K562 (cell line): ENCODE measurements around the gene ZDHHC8. TPM values are rescaled to one million over a fixed set of nuclear protein-coding genes. Genes with fewer than 3 reads are reported as not detected.

Experiments
- ADNP ChIP-seq: fragments of 200-800 bp; sonication (Bioruptor generic); IDR thresholded peaks from 2 replicates; pipeline ENCODE4 v1.6.1; 2016; ENCODE audit warnings: missing genetic modification characterization, missing compliant biosample characterization
- FIP1L1 ChIP-seq: fragments of 200-400 bp; formaldehyde crosslinking; IDR thresholded peaks from 2 replicates; pipeline ENCODE4 v1.6.1; 2018; ENCODE audit warnings: mild to moderate bottlenecking, low read depth, low read length; ENCODE audit not compliant: poor library complexity, severe bottlenecking
- MTA3 ChIP-seq: fragments of 450-650 bp; formaldehyde crosslinking; IDR thresholded peaks from 2 replicates; pipeline ENCODE4 v1.6.1; 2017; ENCODE audit warnings: mild to moderate bottlenecking, borderline replicate concordance
- NEUROD1 ChIP-seq: fragments of 150-350 bp; IDR thresholded peaks from 2 replicates; pipeline ENCODE4 v1.6.1; 2014; ENCODE audit warnings: borderline replicate concordance, low read length, low read depth; ENCODE audit not compliant: partially characterized antibody
- PKNOX1 ChIP-seq: fragments of 450-650 bp; IDR thresholded peaks from 2 replicates; pipeline ENCODE4 v1.6.1; 2016
- SMAD1 ChIP-seq: fragments of 150-350 bp; IDR thresholded peaks from 2 replicates; pipeline ENCODE4 v1.6.1; 2014; ENCODE audit warnings: low read length, low read depth; ENCODE audit not compliant: partially characterized antibody
- SMC3 ChIP-seq: conservative IDR thresholded peaks from 2 replicates; pipeline ENCODE4 v1.6.1; 2011; ENCODE audit warnings: low read depth, low read length, improper control_type of control experiment; ENCODE audit not compliant: insufficient read depth
- TFAP4 ChIP-seq: sonication (generic); formaldehyde crosslinking; IDR thresholded peaks from 2 replicates; pipeline ENCODE4 v1.8.0; 2022; ENCODE audit warnings: missing genetic modification reagents, mild to moderate bottlenecking, moderate library complexity, borderline replicate concordance
- THAP12 ChIP-seq: fragments of 250-450 bp; sonication (Bioruptor Pico); IDR thresholded peaks from 2 replicates; pipeline ENCODE4 v1.9.0; 2021; ENCODE audit warnings: mild to moderate bottlenecking, inconsistent platforms
- YY1 ChIP-seq, 3 experiments: IDR thresholded peaks; 2 replicates each; pipeline ENCODE4 v1.6.1; 2011; ENCODE audit warnings: low read length in 2 of 3, mild to moderate bottlenecking in 2 of 3, moderate library complexity in 2 of 3, borderline replicate concordance in 1 of 3, control low read depth in 1 of 3, low read depth in 1 of 3; ENCODE audit not compliant: insufficient read depth in 3 of 3, insufficient replicate concordance in 2 of 3, control insufficient read depth in 1 of 3, insufficient read length in 1 of 3; ENCODE audit errors: extremely low read depth in 1 of 3
- ZC3H4 ChIP-seq: sonication (generic); formaldehyde crosslinking; IDR thresholded peaks from 2 replicates; pipeline ENCODE4 v1.9.0; 2021; ENCODE audit warnings: missing genetic modification reagents, borderline replicate concordance
- ZNF239 ChIP-seq: fragments of 250-450 bp; sonication (Bioruptor Pico); IDR thresholded peaks from 2 replicates; pipeline ENCODE4 v1.4.0; 2020; ENCODE audit warnings: mild to moderate bottlenecking
- ZNF274 ChIP-seq: IDR thresholded peaks from 2 replicates; pipeline ENCODE4 v1.6.1; 2011; ENCODE audit warnings: low read depth, mild to moderate bottlenecking, low read length, moderate library complexity, borderline replicate concordance
- ZNF316 ChIP-seq: fragments of 450-650 bp; IDR thresholded peaks from 2 replicates; pipeline ENCODE4 v1.6.1; 2016
- ZNF507 ChIP-seq: conservative IDR thresholded peaks from 2 replicates; pipeline ENCODE4 v1.6.1; 2017; ENCODE audit warnings: missing genetic modification characterization, missing compliant biosample characterization
- polyA plus RNA-seq, 8 experiments: library from polyadenylated mRNA; depleted of rRNA in 4 of 8; stranded (reverse) in 5 of 8; unstranded in 3 of 8; fragments of >200 nt; fragmentation: Nextera tagmentation in 2 of 8; fragmentation: Illumina TruSeq in 1 of 8; extraction: Ambion mirVana in 2 of 8; extraction: Trizol in 1 of 8; gene quantifications; 2 replicates each; pipeline versions ENCODE4 v1.2.1 to v1.2.3, GENCODE V29; 2011 to 2014; ENCODE audit warnings: inconsistent platforms in 1 of 8, missing spikeins in 1 of 8
- total RNA-seq, 7 experiments: library from RNA; depleted of rRNA in 6 of 7; stranded (reverse); fragments of >200 nt in 6 of 7; fragmentation: Illumina TruSeq in 2 of 7; extraction: Trizol in 2 of 7; gene quantifications; 2 replicates each; pipeline versions ENCODE4 v1.2.1 to v1.2.3, GENCODE V29; 2011 to 2021; ENCODE audit warnings: low replicate concordance in 1 of 7
- TF ChIP-seq, protein P1 (sequence below): sonication (generic); formaldehyde crosslinking; IDR thresholded peaks from 2 replicates; pipeline ENCODE4 v1.8.0; 2022; ENCODE audit warnings: mild to moderate bottlenecking, missing genetic modification reagents

ZDHHC8 gene
- total and polyA plus RNA-seq, 9 of the 15 experiments (the other 6 are each of a cell fraction or from before 2014, with no cell fraction given) = 0.04 to 109 (median 16.4) TPM

DNA sequence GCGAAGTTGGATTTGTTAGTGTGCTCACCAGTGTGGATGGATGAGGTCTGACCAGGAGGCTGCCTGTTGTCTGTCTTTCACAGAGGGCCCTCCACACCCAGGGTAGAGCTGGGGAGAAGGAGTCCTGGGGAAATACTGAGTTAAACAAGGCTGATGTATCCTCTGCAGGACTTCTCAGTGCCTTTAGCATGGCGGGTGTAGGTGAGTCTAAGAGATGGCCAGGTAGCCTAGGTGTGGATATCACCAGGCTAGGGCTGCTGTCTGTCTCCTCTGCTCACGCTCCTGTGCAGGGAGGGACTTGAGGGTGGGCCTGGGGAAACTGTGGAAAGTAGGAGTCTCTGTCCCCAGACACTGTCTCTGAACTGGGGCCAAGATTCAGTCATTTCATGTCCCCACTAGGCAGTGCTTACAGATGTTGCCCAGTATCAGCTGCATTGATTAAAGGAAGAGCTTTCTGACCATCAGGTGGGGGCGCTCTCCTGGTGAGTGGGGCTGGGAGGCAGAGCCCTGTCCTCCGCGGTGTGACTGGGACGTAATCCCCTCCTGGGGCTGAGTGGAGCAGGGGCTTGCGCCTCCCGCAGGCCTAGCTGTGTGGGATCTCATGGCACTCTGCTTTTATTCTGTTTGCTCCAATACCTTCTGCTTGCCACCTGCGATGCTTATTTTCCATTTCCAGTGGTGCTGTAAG, 54.7 kb downstream of the ZDHHC8 start (continued):
- TF ChIP-seq TFAP4 (peak; percentile 50; the same call in 1 of the 2 replicates), FIP1L1 (no peak), NEUROD1 (no peak), THAP12 (CRISPR knock-in tag) (0 out of 2 replicates have a peak, but pooled peaks have one; percentile 45), ZC3H4 (0 out of 2 replicates have a peak, but pooled peaks have one; percentile 2), ZNF507 (tag) (0 out of 2 replicates have a peak, but pooled peaks have one; percentile 7), SMAD1 (no peak), MTA3 (no peak), ZNF274 (no peak), ADNP (tag) (no peak), PKNOX1 (no peak), ZNF239 (CRISPR knock-in tag) (peak; percentile 99), ZNF316 (no peak), SMC3 (peak; percentile 37; the same call in 1 of the 2 replicates), YY1 (IDR thresholded peaks at IDR 0.05; ENCODE audit: borderline replicate concordance in 1 of 3, control insufficient read depth in 1 of 3, extremely low read depth in 1 of 3, insufficient read depth in 3 of 3, insufficient read length in 1 of 3, insufficient replicate concordance in 2 of 3, low read depth in 1 of 3, low read length in 2 of 3) (peak in 1 of 3 experiments; percentile 52)
- TF ChIP-seq, protein P1, sequence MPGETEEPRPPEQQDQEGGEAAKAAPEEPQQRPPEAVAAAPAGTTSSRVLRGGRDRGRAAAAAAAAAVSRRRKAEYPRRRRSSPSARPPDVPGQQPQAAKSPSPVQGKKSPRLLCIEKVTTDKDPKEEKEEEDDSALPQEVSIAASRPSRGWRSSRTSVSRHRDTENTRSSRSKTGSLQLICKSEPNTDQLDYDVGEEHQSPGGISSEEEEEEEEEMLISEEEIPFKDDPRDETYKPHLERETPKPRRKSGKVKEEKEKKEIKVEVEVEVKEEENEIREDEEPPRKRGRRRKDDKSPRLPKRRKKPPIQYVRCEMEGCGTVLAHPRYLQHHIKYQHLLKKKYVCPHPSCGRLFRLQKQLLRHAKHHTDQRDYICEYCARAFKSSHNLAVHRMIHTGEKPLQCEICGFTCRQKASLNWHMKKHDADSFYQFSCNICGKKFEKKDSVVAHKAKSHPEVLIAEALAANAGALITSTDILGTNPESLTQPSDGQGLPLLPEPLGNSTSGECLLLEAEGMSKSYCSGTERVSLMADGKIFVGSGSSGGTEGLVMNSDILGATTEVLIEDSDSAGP = 0 out of 2 replicates have a peak, but pooled peaks have one; percentile 16
